Transverse colon (tissue), 3 donors: ENCODE measurements around the gene SZT2.
A peak's percentile ranks its signal among the peaks of the same experiment; 100 is the strongest.

Source experiments
- EP300 ChIP-seq: sonication (generic); formaldehyde crosslinking; IDR thresholded peaks from one replicate; pipeline ENCODE4 v1.6.1; 2017; ENCODE audit warnings: antibody characterized with exemption, low read depth
- POLR2AphosphoS5 ChIP-seq, 3 donors: sonication (generic); formaldehyde crosslinking; IDR thresholded peaks; one replicate each; pipeline ENCODE4 v1.6.1; 2016; ENCODE audit warnings: antibody characterized with exemption in 3 of 3

DNA sequence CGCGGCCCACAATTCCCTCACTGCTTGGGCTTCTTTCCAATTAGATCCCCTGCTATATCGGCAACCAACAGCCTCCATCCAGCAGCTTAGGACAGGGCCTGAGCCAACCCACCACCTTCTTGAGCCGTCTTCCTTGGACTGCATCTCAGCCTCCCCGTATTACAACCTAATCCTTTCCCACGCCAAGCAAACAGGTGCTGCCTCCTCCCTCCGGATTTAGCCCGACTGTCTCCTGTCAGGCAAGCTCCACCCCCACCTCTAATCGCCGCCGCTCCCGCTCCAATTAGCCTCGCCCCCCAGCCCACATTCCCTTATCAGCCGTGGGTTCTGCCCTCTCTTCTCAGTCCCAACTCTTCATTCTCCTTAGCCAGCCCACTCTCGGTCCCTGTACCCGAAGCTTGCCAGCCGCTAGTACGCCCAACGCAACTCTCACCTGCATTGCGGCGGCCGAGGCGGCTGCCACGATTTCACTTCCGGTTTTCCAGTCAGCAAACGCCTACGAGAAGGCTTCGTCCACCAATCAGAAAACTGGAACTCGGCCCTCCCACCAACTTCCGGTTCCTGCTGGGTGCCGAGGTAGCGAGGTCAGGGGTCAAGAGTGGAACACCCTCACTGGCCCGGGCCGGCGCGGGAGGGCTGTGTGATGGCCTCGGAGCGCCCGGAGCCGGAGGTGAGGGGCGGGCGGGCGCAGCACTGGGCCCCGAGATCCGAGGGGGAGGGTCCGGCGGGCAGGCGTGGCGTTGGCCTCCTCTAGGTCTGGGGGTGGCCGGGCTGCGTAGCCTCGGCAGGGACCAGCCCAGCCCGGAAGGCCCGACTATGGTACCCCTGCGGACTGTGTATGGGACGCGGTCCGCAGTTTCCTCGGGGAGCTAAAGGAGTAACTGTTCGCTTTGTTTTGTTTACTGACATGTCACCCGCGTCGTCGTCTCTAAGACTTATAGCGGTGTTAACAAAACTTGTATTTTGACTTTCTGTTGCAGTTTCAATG is at the start of gene SZT2, which contains the start of gene MED8:
- TF ChIP-seq EP300, result no peak
- TF ChIP-seq POLR2AphosphoS5 (IDR thresholded peaks at IDR 0.05), result peak; percentile 80 to 92 (median 90)
